ENCODE measurements around the gene SELENON.
"Not testable (repeated sequence)": the region's sequence is repeated elsewhere in the genome, so short reads cannot be mapped to it uniquely, and the experiment has no call there.

Gene SELENON

GRCh38 chr1:25832336-25833037 is 32.5 kb downstream of the SELENON start:
- no peak for DNase-seq

GRCh38 chr1:25833158-25833557 is 33.2 kb downstream of the SELENON start:
- DNase-seq, result no peak

- DNase-seq, result no peak
Measured at GRCh38 chr1:25834894-25835293, 34.9 kb downstream of the SELENON start.

- no peak for DNase-seq
Measured at GRCh38 chr1:25836695-25837094, 36.7 kb downstream of the SELENON start.

- no peak for DNase-seq
Measured at GRCh38 chr1:25837262-25837875, 37.4 kb downstream of the SELENON start.

GRCh38 chr1:25839808-25840207 is 39.8 kb downstream of the SELENON start:
- not testable (repeated sequence) for DNase-seq

GRCh38 chr1:25843483-25843882 is 43.5 kb downstream of the SELENON start:
- DNase-seq, result no peak

- no peak for DNase-seq
Measured at GRCh38 chr1:25844536-25845337, 44.7 kb downstream of the SELENON start.

GRCh38 chr1:25845664-25846063 is 45.7 kb downstream of the SELENON start:
- DNase-seq, result no peak

- no peak for DNase-seq
Measured at GRCh38 chr1:25847929-25848328, 47.9 kb downstream of the SELENON start.

- DNase-seq, result no peak
Measured at GRCh38 chr1:25848531-25848930, 48.5 kb downstream of the SELENON start.

- DNase-seq, result no peak
Measured at GRCh38 chr1:25854554-25854953, 54.6 kb downstream of the SELENON start.

GRCh38 chr1:25856856-25857255 is 56.9 kb downstream of the SELENON start:
- DNase-seq, result no peak

- no peak for DNase-seq
Measured at GRCh38 chr1:25858494-25858893, 58.5 kb downstream of the SELENON start.

- DNase-seq, result peak; percentile 56
Measured at GRCh38 chr1:25858906-25859789, 59.2 kb downstream of the SELENON start, which contains the start of gene AUNIP. Gene AUNIP (minus strand): TSS chr1:25859457. CDS start chr1:25859357, 100 bp downstream.

- no peak for DNase-seq
Measured at GRCh38 chr1:25861316-25862286, 61.6 kb downstream of the SELENON start.

- DNase-seq, result no peak
Measured at GRCh38 chr1:25862785-25863485, 62.9 kb downstream of the SELENON start.

- no peak for DNase-seq
Measured at GRCh38 chr1:25863486-25864262, 63.7 kb downstream of the SELENON start.

- DNase-seq, result no peak
Measured at GRCh38 chr1:25864434-25864833, 64.4 kb downstream of the SELENON start.

GRCh38 chr1:25866288-25866687 is 66.3 kb downstream of the SELENON start:
- no peak for DNase-seq

Measured in NCI-H1048 (cell line).